CD8-positive, alpha-beta memory T cell (primary cell): ENCODE results near the gene HS6ST3. TPM values are rescaled to one million over a fixed set of nuclear protein-coding genes. Genes with fewer than 3 reads are reported as not detected.

ENCODE experiments used
- CTCF ChIA-PET: fragments of 350-600 bp; sonication (Branson Sonifier 250); formaldehyde crosslinking; loops from one replicate; lab custom pipeline; 2021; ENCODE audit warnings: antibody characterized with exemption; lab: Charles Lee
- POLR2A ChIA-PET: fragments of 350-600 bp; sonication (Branson Sonifier 250); formaldehyde crosslinking; loops from one replicate; lab custom pipeline; 2021; ENCODE audit warnings: antibody characterized with exemption; lab: Charles Lee
- DNase-seq, 5 donors: peaks; one replicate each; pipeline versions ENCODE4 v3.0.0 to v3.0.0-alpha.2; 2020 to 2022; ENCODE audit warnings: mixed read lengths in 1 of 5
- H3K27ac ChIP-seq: one replicate; pipeline ENCODE4 v1.7.0; 2013; ENCODE audit warnings: low read depth, mild to moderate bottlenecking, low read length, moderate library complexity
- H3K27me3 ChIP-seq: 2 replicates; pipeline ENCODE4 v1.7.0; 2013; ENCODE audit warnings: low read length, mild to moderate bottlenecking; ENCODE audit not compliant: insufficient read depth, poor library complexity, severe bottlenecking
- H3K36me3 ChIP-seq: 2 replicates; pipeline ENCODE4 v1.7.0; 2013; ENCODE audit warnings: mild to moderate bottlenecking, low read length, moderate library complexity; ENCODE audit not compliant: insufficient read depth
- H3K4me1 ChIP-seq: 2 replicates; pipeline ENCODE4 v1.7.0; 2013; ENCODE audit warnings: mild to moderate bottlenecking, low read length, moderate library complexity; ENCODE audit not compliant: insufficient read depth
- H3K4me3 ChIP-seq: 2 replicates; pipeline ENCODE4 v1.7.0; 2013; ENCODE audit warnings: mild to moderate bottlenecking, low read length
- H3K9me3 ChIP-seq: 2 replicates; pipeline ENCODE4 v1.7.0; 2013; ENCODE audit warnings: mild to moderate bottlenecking, low read length
- H3K27ac Mint-ChIP-seq, 8 donors: one replicate each; pipeline ENCODE4 v1.8.0; 2020 to 2021; ENCODE audit warnings: mixed read lengths in 8 of 8, mild to moderate bottlenecking in 6 of 8, inconsistent platforms in 3 of 8, moderate library complexity in 3 of 8
- H3K27me3 Mint-ChIP-seq, 2 donors: one replicate each; pipeline ENCODE4 v1.8.0; 2020 to 2021; ENCODE audit warnings: mixed read lengths in 2 of 2, mild to moderate bottlenecking in 1 of 2, moderate library complexity in 1 of 2
- H3K36me3 Mint-ChIP-seq, 3 donors: one replicate each; pipeline ENCODE4 v1.8.0; 2020 to 2021; ENCODE audit warnings: mixed read lengths in 3 of 3, inconsistent platforms in 1 of 3, mild to moderate bottlenecking in 1 of 3
- H3K4me1 Mint-ChIP-seq, 3 donors: one replicate each; pipeline ENCODE4 v1.8.0; 2020 to 2021; ENCODE audit warnings: mixed read lengths in 3 of 3, inconsistent platforms in 1 of 3, mild to moderate bottlenecking in 1 of 3
- H3K4me3 Mint-ChIP-seq, 7 donors: one replicate each; pipeline ENCODE4 v1.8.0; 2020 to 2021; ENCODE audit warnings: mixed read lengths in 7 of 7, mild to moderate bottlenecking in 6 of 7, moderate library complexity in 4 of 7, inconsistent platforms in 2 of 7
- H3K9me3 Mint-ChIP-seq, 5 donors: one replicate each; pipeline ENCODE4 v1.8.0; 2020 to 2022; ENCODE audit warnings: mixed read lengths in 5 of 5, mild to moderate bottlenecking in 3 of 5, moderate library complexity in 2 of 5, inconsistent platforms in 1 of 5
- polyA plus RNA-seq: library from polyadenylated mRNA; unstranded; fragments of 300-500 nt; fragmentation: Illumina TruSeq; gene quantifications from one replicate; pipeline ENCODE4 v1.2.3, GENCODE V29; 2021
- total RNA-seq, 2 experiments: library from RNA; stranded (reverse); gene quantifications; one replicate each; pipeline ENCODE4 v1.2.3, GENCODE V29; 2021

The HS6ST3 gene
- total and polyA plus RNA-seq, 3 experiments from 2014 or later: not detected

DNA sequence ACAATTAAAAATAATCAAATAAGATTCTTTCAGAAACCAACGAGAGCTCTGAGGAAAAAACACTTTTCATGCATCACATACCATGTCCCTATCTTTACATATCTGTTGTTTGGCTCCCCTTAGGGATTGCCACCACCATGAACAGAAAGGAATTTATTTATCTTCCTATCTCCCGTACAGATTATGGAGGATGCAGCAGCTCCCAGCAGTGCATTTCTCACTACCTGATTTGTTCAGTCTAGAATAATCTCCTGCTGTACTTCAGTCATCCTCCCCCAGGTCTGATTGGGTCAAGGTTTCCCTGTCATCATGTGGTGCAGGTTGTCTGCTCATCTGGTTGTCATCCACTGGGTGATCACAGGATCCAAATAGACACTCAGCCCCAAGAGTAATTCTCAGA is 453.1 kb downstream of the HS6ST3 start:
- no peaks in the 10 kb centered on the region for H3K36me3 Mint-ChIP-seq
- ChIA-PET POLR2A (no interaction called here), CTCF (no interaction called here)
- Histone ChIP-seq H3K9me3 (no peaks in the 10 kb centered on the region), H3K27ac (no peak overlapping the region), H3K4me1 (no peaks in the 10 kb centered on the region), H3K27me3 (no peaks in the 10 kb centered on the region), H3K36me3 (no peaks in the 10 kb centered on the region), H3K4me3 (no peak overlapping the region)
- no peak overlapping the region for H3K4me3 Mint-ChIP-seq
- H3K9me3 Mint-ChIP-seq: peaks cover 0 to 14% (median 3%) of the 10 kb centered on the region in 5 donors
- no peaks in the 10 kb centered on the region for H3K4me1 Mint-ChIP-seq
- DNase-seq: no peak
- no peak overlapping the region for H3K27ac Mint-ChIP-seq
- H3K27me3 Mint-ChIP-seq: no peaks in the 10 kb centered on the region

- Mint-ChIP-seq H3K27ac (no peak overlapping the region), H3K27me3 (no peaks in the 10 kb centered on the region), H3K4me1 (no peaks in the 10 kb centered on the region), H3K36me3 (no peaks in the 10 kb centered on the region), H3K4me3 (no peak overlapping the region), H3K9me3 (peaks cover 0 to 11% (median 4%) of the 10 kb centered on the region in 5 donors)
- Histone ChIP-seq H3K4me1 (no peaks in the 10 kb centered on the region), H3K4me3 (no peak overlapping the region), H3K27me3 (no peaks in the 10 kb centered on the region), H3K27ac (no peak overlapping the region), H3K36me3 (no peaks in the 10 kb centered on the region), H3K9me3 (no peaks in the 10 kb centered on the region)
- ChIA-PET CTCF (no interaction called here), POLR2A (no interaction called here)
- DNase-seq: no peak
Observed at GRCh38 chr13:96544957-96545356, 455.1 kb downstream of the HS6ST3 start.

DNA sequence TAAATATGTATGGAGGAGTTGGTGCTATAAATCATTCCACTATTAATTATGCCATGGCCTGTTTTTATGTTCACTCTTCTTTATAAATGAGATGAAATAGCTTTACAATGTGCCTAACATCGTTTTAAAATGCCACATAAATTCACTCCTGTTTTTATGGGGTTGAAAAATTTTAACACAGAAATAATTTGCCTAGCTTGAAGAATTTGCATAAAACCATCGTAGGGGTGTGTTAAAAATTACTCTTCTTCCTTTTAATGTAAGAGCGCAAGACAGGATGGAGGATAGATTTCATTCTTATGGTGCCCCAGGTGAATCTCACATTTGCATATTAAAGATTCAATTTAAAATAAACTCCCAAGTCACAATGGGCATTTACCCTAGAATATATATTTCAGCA is 456.6 kb downstream of the HS6ST3 start:
- Mint-ChIP-seq H3K4me3 (no peak overlapping the region), H3K27me3 (no peaks in the 10 kb centered on the region), H3K27ac (no peak overlapping the region), H3K4me1 (no peaks in the 10 kb centered on the region), H3K36me3 (no peaks in the 10 kb centered on the region), H3K9me3 (peaks cover 0 to 6% (median 5%) of the 10 kb centered on the region in 5 donors)
- H3K9me3 ChIP-seq: no peaks in the 10 kb centered on the region
- H3K4me1 ChIP-seq: no peaks in the 10 kb centered on the region
- H3K27ac ChIP-seq: no peak overlapping the region
- no peaks in the 10 kb centered on the region for H3K27me3 ChIP-seq
- no peak for DNase-seq
- CTCF ChIA-PET: no interaction called here
- H3K4me3 ChIP-seq: no peak overlapping the region
- H3K36me3 ChIP-seq: no peaks in the 10 kb centered on the region
- POLR2A ChIA-PET: no interaction called here

DNA sequence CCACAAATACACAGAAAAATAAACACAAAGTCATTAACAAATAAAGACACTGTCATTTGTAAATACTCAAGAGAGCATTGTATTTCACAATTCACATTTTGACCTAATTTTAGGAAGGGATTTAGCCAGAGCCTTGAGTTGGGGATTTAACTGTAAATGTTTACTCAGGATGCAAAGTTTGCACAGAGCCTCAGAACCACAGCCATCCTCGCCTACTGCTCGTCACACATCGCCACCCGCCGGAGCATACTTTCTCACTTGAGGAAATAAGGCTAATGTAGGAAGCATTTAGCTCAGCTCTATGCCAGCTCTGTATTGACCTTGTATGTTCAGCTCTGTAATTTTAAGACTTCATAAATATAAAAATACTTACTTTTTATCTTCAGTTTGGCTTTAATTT is 461.6 kb downstream of the HS6ST3 start:
- H3K9me3 Mint-ChIP-seq: peaks cover 2 to 17% (median 9%) of the 10 kb centered on the region in 5 donors
- no peaks in the 10 kb centered on the region for H3K4me1 ChIP-seq

DNA sequence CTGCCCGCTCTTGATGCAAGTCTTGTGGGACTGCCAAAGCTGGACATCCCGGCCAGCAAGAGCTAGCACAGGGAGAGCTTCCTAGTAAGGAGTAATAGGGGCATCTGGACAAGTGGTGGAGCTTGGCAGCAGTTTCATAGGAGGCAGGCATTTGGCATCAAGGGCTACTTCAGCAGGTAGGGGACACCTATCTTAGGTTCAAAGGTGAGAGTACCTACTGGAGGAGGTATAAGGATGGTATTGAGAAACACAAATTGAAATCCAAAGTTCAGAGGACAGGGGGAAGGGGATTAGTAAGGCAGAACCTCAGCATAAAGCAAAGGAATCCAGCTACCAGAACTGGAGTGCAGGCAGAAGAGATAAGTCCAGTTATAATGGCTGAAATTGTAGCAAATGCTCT is 462.7 kb downstream of the HS6ST3 start:
- H3K4me3 Mint-ChIP-seq: no peak overlapping the region
- H3K9me3 ChIP-seq: no peaks in the 10 kb centered on the region
- ChIA-PET CTCF (no interaction called here), POLR2A (no interaction called here)
- H3K9me3 Mint-ChIP-seq: peaks cover 2 to 17% (median 9%) of the 10 kb centered on the region in 5 donors
- no peaks in the 10 kb centered on the region for H3K36me3 Mint-ChIP-seq
- no peaks in the 10 kb centered on the region for H3K4me1 Mint-ChIP-seq
- no peak for DNase-seq
- no peaks in the 10 kb centered on the region for H3K36me3 ChIP-seq
- no peaks in the 10 kb centered on the region for H3K27me3 Mint-ChIP-seq
- H3K27me3 ChIP-seq: no peaks in the 10 kb centered on the region
- H3K27ac Mint-ChIP-seq: no peak overlapping the region
- no peaks in the 10 kb centered on the region for H3K4me1 ChIP-seq
- no peak overlapping the region for H3K4me3 ChIP-seq
- no peak overlapping the region for H3K27ac ChIP-seq

More for the DNA sequence above, 461.6 kb downstream of the HS6ST3 start:
- no peak overlapping the region for H3K4me3 Mint-ChIP-seq
- no peak overlapping the region for H3K4me3 ChIP-seq
- H3K27me3 ChIP-seq: no peaks in the 10 kb centered on the region
- H3K36me3 ChIP-seq: no peaks in the 10 kb centered on the region
- H3K27me3 Mint-ChIP-seq: no peaks in the 10 kb centered on the region
- H3K9me3 ChIP-seq: no peaks in the 10 kb centered on the region
- H3K36me3 Mint-ChIP-seq: no peaks in the 10 kb centered on the region
- no peak overlapping the region for H3K27ac ChIP-seq
- POLR2A ChIA-PET: no interaction called here
- CTCF ChIA-PET: no interaction called here
- DNase-seq: no peak
- no peaks in the 10 kb centered on the region for H3K4me1 Mint-ChIP-seq
- H3K27ac Mint-ChIP-seq: no peak overlapping the region

DNA sequence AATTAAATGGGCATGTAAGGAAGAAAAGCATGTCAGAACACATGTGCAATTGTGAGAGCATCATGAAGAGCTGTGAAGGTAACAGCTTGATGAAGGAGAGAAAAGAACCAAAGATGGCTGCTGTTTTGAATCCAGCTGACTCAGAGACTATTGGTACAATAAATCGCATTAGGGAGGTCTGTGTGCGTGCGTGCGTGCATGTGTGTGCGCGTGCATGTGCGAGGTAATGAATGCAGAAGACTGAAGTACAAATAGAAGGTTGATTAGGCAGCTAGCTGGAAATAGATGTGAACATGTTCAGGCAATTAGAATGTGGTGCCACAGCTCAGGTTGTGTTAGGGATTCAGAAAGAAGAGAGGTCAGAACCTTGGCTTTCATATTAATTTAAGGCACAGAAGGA is 463.9 kb downstream of the HS6ST3 start:
- H3K4me3 ChIP-seq: no peak overlapping the region
- POLR2A ChIA-PET: no interaction called here
- no peaks in the 10 kb centered on the region for H3K36me3 Mint-ChIP-seq
- CTCF ChIA-PET: no interaction called here
- H3K27ac ChIP-seq: no peak overlapping the region
- no peaks in the 10 kb centered on the region for H3K36me3 ChIP-seq
- H3K27me3 Mint-ChIP-seq: no peaks in the 10 kb centered on the region
- H3K27me3 ChIP-seq: no peaks in the 10 kb centered on the region
- no peak for DNase-seq
- no peak overlapping the region for H3K27ac Mint-ChIP-seq
- no peaks in the 10 kb centered on the region for H3K9me3 ChIP-seq
- H3K4me3 Mint-ChIP-seq: no peak overlapping the region
- H3K4me1 Mint-ChIP-seq: no peaks in the 10 kb centered on the region
- no peaks in the 10 kb centered on the region for H3K4me1 ChIP-seq
- peaks cover 0 to 24% (median 4%) of the 10 kb centered on the region in 5 donors for H3K9me3 Mint-ChIP-seq

GRCh38 chr13:96573563-96573962 is 483.7 kb downstream of the HS6ST3 start:
- no peaks in the 10 kb centered on the region for H3K36me3 Mint-ChIP-seq
- H3K4me3 Mint-ChIP-seq: no peak overlapping the region
- H3K4me1 Mint-ChIP-seq: no peaks in the 10 kb centered on the region
- H3K9me3 ChIP-seq: no peaks in the 10 kb centered on the region
- H3K9me3 Mint-ChIP-seq: peaks cover 2 to 18% (median 6%) of the 10 kb centered on the region in 5 donors
- POLR2A ChIA-PET: no interaction called here
- no peak for DNase-seq
- CTCF ChIA-PET: no interaction called here
- no peak overlapping the region for H3K27ac ChIP-seq
- no peak overlapping the region for H3K27ac Mint-ChIP-seq
- no peaks in the 10 kb centered on the region for H3K27me3 Mint-ChIP-seq
- no peak overlapping the region for H3K4me3 ChIP-seq
- H3K27me3 ChIP-seq: no peaks in the 10 kb centered on the region
- H3K36me3 ChIP-seq: no peaks in the 10 kb centered on the region
- H3K4me1 ChIP-seq: no peaks in the 10 kb centered on the region

DNA sequence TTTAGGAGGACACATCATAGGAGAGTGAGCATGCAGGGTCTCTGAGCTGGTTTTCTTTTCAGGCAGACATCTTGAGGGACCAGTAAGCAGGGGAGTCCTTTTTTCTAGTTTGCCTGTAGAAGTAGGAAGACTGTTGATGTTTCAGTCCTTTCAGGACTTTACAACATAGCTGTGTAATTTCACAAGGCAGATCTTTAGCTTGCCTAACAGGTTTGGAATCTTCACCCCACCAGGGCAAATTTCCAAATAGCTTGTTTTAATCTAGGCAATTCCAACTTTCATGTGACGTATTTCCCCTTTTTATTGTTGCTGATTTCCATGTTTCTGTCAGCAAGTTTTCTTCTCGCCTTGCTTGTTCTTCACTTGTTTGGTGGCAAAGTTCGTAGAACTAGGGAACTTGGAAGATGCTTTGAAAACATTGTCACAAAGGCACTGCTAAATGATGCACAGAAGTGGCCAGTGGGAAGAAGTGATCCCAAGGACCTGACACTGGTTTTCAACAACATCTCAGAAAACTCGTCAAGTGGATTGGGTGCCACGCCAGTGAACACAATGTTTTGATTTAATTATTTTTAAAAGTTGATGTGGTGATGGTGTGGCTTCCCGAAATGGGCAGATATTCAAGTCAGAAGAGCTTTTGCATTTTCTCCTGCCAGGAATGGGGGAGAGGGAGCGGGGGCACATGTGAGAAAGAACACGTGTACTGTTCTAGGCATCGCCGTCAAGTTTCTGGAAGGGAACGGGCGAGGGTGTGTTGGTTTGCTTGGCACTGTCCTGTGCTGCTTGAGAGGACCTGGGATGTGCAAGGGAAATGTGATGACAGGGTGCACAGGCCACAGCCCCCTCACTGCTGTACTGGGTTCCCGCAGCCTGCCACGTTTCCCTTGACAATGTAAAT is 485.8 kb downstream of the HS6ST3 start:
- H3K36me3 ChIP-seq: no peaks in the 10 kb centered on the region
- ChIA-PET CTCF (no interaction called here), POLR2A (no interaction called here)
- H3K4me1 ChIP-seq: no peaks in the 10 kb centered on the region
- H3K4me3 ChIP-seq: no peak overlapping the region
- H3K9me3 ChIP-seq: no peaks in the 10 kb centered on the region
- Mint-ChIP-seq H3K27me3 (no peaks in the 10 kb centered on the region), H3K4me3 (no peak overlapping the region), H3K4me1 (no peaks in the 10 kb centered on the region), H3K36me3 (no peaks in the 10 kb centered on the region), H3K9me3 (peaks cover 2 to 28% (median 7%) of the 10 kb centered on the region in 5 donors), H3K27ac (no peak overlapping the region)
- no peak for DNase-seq
- H3K27me3 ChIP-seq: no peaks in the 10 kb centered on the region
- H3K27ac ChIP-seq: no peak overlapping the region
